Stimulated activated CD8-positive, alpha-beta memory T cell treated with anti-CD3 and anti-CD28 coated beads, Interleukin-15, amount 100 ng/mL, for 24 hours (primary cell): ENCODE results near the gene DOHH.

Experiments used
- DNase-seq: peaks from one replicate; pipeline ENCODE4 v3.0.0-alpha.2; 2020; ENCODE audit warnings: low read depth

The DOHH gene

GRCh38 chr19:3500429-3501101, at the start of gene DOHH:
DOHH (minus strand) TSS chr19:3500674; CDS start chr19:3496814, 3,860 bp downstream.
- DNase-seq = peak; percentile 80

- DNase-seq = no peak
Measured at GRCh38 chr19:3549816-3550215, 49.3 kb upstream of the DOHH start.

GRCh38 chr19:3548606-3549005, 48.1 kb upstream of the DOHH start:
- DNase-seq = no peak

DNA sequence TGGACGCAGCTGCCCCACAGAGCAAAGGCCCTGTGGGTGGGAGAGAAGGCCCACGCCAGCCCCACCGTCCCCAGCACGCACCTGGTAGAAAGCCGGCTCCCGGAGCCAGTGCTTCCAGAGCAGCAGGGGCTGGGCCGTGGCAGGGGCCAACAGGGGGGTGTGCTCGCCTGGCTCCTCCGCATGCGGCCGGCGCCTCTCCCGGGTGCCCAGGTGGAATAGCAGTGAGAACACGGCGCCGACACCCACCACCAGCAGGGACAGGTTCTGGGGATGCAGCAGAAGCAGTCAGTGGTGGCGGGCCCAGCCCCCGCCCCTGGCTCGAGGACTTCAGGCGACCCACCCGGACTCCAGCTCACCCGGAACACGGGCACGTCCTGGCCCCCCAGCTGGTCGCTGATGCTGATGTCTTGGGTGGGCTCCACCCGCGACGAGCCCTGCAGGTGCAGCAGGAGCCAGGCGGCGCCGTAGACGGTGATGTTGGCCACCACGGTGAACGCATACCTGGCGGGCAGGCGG, 47.4 kb upstream of the DOHH start:
- DNase-seq = no peak

DNA sequence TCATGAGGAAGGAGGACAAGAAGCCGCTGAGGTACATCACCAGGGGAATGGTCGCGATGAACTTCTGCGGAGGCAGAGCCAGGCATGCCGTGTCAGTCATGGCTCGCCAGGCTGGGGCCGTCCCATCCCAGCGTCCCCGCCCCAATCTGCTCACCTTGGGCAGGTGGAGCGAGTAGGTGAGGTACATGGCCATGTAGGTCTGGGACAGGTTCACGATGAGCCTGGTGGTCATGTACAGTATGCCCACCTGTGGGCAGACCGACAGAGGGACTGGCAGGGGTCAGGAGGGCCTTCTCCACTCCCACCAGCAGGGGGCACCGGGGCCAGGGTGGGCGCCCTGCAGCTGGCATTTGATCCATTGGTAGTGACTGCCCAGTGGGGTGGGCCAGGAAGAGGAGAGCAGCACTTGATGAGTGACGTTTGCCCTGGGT, 46.8 kb upstream of the DOHH start:
- peak; percentile 30 for DNase-seq

GRCh38 chr19:3546119-3546518, 45.6 kb upstream of the DOHH start:
- DNase-seq = no peak

- no peak for DNase-seq
Measured at GRCh38 chr19:3545669-3546034, 45.2 kb upstream of the DOHH start.

- DNase-seq = peak; percentile 78
Measured at GRCh38 chr19:3544742-3545668, 44.5 kb upstream of the DOHH start.

- DNase-seq = no peak
Measured at GRCh38 chr19:3544058-3544376, 43.5 kb upstream of the DOHH start.

- no peak for DNase-seq
Measured at GRCh38 chr19:3543150-3544057, 42.9 kb upstream of the DOHH start.

- DNase-seq = no peak
Measured at GRCh38 chr19:3539756-3540118, 39.3 kb upstream of the DOHH start.

GRCh38 chr19:3538965-3539755, 38.7 kb upstream of the DOHH start, which contains the start of gene TEKTIP1:
TEKTIP1 (plus strand) TSS chr19:3539174; CDS start chr19:3539178, 4 bp downstream.
- no peak for DNase-seq

DNA sequence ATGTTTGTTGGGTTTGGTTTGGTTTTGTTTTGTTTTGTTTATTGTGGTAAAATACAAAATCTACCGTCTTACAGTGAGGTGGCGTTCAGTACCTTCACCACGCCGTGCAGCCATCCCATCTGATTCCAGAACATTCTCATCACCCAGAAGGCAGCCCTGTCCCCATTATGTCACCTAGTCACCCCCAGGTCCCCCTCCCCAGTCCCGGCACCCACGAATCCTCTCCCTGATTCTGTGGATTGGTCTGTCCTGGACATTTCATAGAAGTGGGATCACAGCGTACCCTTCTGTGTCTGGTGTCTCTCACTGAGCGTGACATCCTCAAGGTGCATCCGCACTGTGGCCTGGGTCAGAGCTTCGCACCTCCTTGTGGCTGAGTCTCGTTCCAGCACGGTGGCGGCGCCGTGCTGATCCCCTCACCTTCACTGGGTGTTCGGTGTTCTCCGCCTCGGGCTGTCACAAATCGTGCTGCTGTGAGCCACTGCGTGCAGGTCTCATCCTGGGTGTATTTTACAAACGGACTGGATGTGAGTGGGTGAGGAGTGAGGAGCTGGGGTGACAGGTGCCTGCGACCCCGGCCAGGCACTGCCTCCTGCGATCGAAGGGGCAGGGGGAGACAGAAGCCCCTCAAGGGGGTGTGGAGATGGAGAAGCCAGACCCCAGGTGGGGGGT, 37.9 kb upstream of the DOHH start:
- DNase-seq = no peak

DNA sequence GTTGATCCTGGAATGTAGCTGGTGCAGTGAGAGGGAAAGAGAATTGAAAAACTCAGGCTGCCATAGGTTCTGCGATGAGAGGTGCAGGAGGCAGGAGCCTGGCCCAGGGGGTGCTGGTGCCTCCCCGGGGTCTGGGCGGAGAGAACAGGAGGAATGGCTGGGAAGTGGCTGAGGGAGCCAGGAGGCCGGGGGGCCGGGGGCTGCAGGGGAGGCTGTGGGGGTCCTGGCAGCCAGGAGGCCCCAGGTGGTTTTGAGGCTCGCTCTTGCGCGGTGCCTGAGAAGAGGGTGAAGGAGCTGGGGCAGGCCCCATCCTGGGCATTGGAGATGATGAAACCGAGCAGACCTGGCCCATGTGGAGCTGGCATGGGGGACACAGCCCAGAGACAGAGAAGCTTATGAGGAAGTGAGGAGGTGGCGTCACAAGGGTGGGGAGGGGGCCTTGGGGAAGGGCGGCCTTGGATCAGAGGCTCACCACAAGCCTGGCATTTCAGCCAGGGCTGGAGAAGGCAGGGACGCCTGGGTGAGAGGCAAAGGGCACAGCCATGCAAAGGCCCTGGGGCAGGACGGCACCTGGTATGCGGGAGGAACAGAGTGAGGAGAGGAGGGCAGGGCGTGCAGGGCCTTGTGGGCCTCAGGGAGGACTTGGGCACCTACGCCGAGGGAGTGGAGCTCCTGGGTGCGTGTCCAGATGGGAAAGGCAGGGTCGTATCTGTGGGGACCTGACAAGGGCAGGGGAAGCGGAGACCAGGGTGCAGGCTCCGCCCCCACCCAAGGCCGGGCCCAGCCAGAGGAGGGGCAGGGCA, 37.2 kb upstream of the DOHH start:
- no peak for DNase-seq

DNA sequence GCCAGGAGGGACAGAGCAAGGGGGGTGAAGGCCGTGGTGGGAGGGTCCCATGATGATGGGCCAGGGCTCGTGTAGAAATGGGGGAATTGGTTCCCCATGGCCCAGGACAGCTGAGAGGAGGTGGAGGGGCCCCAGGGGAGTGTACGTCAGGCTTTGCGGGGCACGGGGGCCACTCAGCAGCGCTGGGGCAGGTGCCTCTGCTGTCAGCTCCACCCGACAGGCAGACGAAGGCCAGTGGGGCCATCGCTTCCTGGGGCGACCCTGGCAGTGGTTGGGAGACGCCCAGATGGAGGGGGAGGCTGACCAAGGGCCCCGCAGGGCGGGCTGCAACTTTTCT, 36.6 kb upstream of the DOHH start:
- no peak for DNase-seq

GRCh38 chr19:3536429-3537100, 36.1 kb upstream of the DOHH start:
- DNase-seq = no peak

- no peak for DNase-seq
Measured at GRCh38 chr19:3535981-3536380, 35.5 kb upstream of the DOHH start.

- no peak for DNase-seq
Measured at GRCh38 chr19:3535563-3535965, 35.1 kb upstream of the DOHH start.

- no peak for DNase-seq
Measured at GRCh38 chr19:3535235-3535535, 34.7 kb upstream of the DOHH start.
